Measurements from ENCODE around the gene TBC1D17. TPM values are rescaled to one million over a fixed set of nuclear protein-coding genes. Genes with fewer than 3 reads are reported as not detected.

Gene TBC1D17
- total and polyA plus RNA-seq, 2 of the 13 experiments (the other 11 are each of a cell fraction or from before 2014, with no cell fraction given): 9.7 to 16.9 TPM

DNA sequence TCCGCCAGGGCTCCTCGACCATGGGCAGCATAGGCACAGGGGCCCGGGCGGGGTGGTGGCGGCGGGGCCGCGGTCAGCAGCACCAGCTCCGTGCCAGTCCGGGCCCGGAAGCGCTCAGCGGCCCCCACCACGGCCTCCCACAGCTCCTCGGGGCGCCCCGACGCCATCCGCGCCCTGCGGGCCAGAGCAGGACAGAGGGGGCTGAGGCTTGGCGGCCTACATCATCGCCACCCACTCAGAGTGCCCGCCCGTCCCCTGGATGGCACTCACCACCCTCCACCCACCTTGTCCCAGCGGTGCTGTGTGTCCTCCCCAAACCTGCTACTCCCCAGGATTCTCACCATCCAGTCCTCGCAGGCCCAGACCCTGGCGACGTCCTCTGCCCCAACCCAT, 4.4 kb upstream of the TBC1D17 start:
- BruUV-seq (replicated peaks): no TSS peak
- H3K4me3 ChIP-seq (replicated peaks in 1 of 3; ENCODE audit: insufficient read depth in 1 of 3, low read depth in 2 of 3, low read length in 3 of 3): no peak overlapping the region
- DNase-seq (ENCODE audit: low spot score): no peak
- no peak overlapping the region for H3K27ac ChIP-seq (ENCODE audit: extremely low read length, insufficient read depth, low read length)
- FAIRE-seq: no peak
- H2AFZ ChIP-seq (ENCODE audit: low read length): no peak overlapping the region
- TF ChIP-seq RBFOX2 (IDR thresholded peaks at IDR 0.05; ENCODE audit: low read depth, low read length) (peak; percentile 71), SATB2 (CRISPR knock-in tag; IDR thresholded peaks at IDR 0.05) (no peak)
- POLR2A ChIA-PET: no interaction called here
- peaks cover 0 to 5% of the 10 kb centered on the region in 2 experiments; a peak in 3 of 5 replicates for H3K36me3 ChIP-seq (replicated peaks in 1 of 2; ENCODE audit: control insufficient read depth in 1 of 2, insufficient read depth in 2 of 2, low read length in 2 of 2)
- H3K27me3 ChIP-seq (ENCODE audit: control insufficient read depth in 1 of 2, insufficient read depth in 2 of 2, low read length in 2 of 2): no peaks in the 10 kb centered on the region; a peak in 1 of 5 replicates
- H3K4me1 ChIP-seq (ENCODE audit: insufficient read depth, low read length): peaks cover 32% of the 10 kb centered on the region
- ATAC-seq: no peak
- WGBS (ENCODE audit: low lambda C conversion rate): 92% methylated on average over 15 of the region's 29 CpGs
- in situ Hi-C loops (cut with HindIII; ENCODE audit: extremely low pct_ligation_motif_present, low pct_unique_long_range_greater_than_20kb): no loop called here
- CTCF ChIA-PET (ENCODE audit: low intra/inter-chr PET ratio, low total read pairs): no interaction called here
- H3K9ac ChIP-seq (ENCODE audit: insufficient read depth, low read depth, low read length): no peak overlapping the region
- H4K20me1 ChIP-seq (ENCODE audit: insufficient read depth, low read length): peaks cover 2% of the 10 kb centered on the region; the same call in 1 of the 2 replicates
- intact Hi-C loops (cut with micrococcal nuclease; ENCODE audit: unreplicated experiment): no loop called here
- H3K4me2 ChIP-seq (ENCODE audit: low read depth, low read length): no peak overlapping the region
- no peaks in the 10 kb centered on the region for H3K9me3 ChIP-seq (ENCODE audit: low read length)
- peaks cover 25% of the 10 kb centered on the region for H3K79me2 ChIP-seq (ENCODE audit: insufficient read depth, low read length)

DNA sequence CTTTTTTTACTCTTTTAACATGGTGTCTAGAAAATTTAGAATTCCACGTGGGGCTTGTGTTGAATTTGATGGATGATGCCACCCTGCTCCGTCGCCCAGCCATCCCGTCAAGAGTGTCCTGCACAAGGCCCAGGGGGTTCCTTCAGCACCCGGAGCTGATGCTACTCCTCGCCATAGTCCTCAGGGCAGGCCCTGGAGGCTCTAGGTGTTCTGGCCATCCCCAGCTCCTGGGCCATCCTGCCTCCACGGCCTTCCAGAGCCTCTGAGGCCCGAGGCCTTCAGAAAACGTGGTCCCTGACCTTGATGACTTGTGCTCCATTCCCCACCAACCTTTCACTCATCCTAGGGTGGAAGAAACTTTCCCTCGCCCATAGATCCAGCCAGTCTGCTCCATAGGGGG, 3.7 kb upstream of the TBC1D17 start:
- H3K4me1 ChIP-seq (ENCODE audit: insufficient read depth, low read length): peaks cover 31% of the 10 kb centered on the region
- H4K20me1 ChIP-seq (ENCODE audit: insufficient read depth, low read length): peaks cover 5% of the 10 kb centered on the region; the same call in 1 of the 2 replicates
- H3K4me2 ChIP-seq (ENCODE audit: low read depth, low read length): no peak overlapping the region
- peaks cover 32% of the 10 kb centered on the region for H3K79me2 ChIP-seq (ENCODE audit: insufficient read depth, low read length)
- H3K36me3 ChIP-seq (replicated peaks in 1 of 2; ENCODE audit: control insufficient read depth in 1 of 2, insufficient read depth in 2 of 2, low read length in 2 of 2): peaks cover 0 to 8% of the 10 kb centered on the region in 2 experiments
- no peak overlapping the region for H3K27ac ChIP-seq (ENCODE audit: extremely low read length, insufficient read depth, low read length)
- H3K9ac ChIP-seq (ENCODE audit: insufficient read depth, low read depth, low read length): no peak overlapping the region; the same call in 1 of the 2 replicates
- H2AFZ ChIP-seq (ENCODE audit: low read length): no peak overlapping the region
- 93% methylated on average over 10 of the region's 10 CpGs for WGBS (ENCODE audit: low lambda C conversion rate)
- in situ Hi-C loops (cut with HindIII; ENCODE audit: extremely low pct_ligation_motif_present, low pct_unique_long_range_greater_than_20kb) (no loop called here), intact Hi-C loops (cut with micrococcal nuclease; ENCODE audit: unreplicated experiment) (no loop called here)
- ATAC-seq (no peak), FAIRE-seq (no peak), DNase-seq (ENCODE audit: low spot score) (no peak)
- BruUV-seq (replicated peaks): no TSS peak
- no peak overlapping the region for H3K4me3 ChIP-seq (replicated peaks in 1 of 3; ENCODE audit: insufficient read depth in 1 of 3, low read depth in 2 of 3, low read length in 3 of 3)
- H3K27me3 ChIP-seq (ENCODE audit: control insufficient read depth in 1 of 2, insufficient read depth in 2 of 2, low read length in 2 of 2): no peaks in the 10 kb centered on the region; a peak in 1 of 5 replicates
- H3K9me3 ChIP-seq (ENCODE audit: low read length): no peaks in the 10 kb centered on the region
- ChIA-PET POLR2A (no interaction called here), CTCF (ENCODE audit: low intra/inter-chr PET ratio, low total read pairs) (no interaction called here)
- TF ChIP-seq, protein P1, sequence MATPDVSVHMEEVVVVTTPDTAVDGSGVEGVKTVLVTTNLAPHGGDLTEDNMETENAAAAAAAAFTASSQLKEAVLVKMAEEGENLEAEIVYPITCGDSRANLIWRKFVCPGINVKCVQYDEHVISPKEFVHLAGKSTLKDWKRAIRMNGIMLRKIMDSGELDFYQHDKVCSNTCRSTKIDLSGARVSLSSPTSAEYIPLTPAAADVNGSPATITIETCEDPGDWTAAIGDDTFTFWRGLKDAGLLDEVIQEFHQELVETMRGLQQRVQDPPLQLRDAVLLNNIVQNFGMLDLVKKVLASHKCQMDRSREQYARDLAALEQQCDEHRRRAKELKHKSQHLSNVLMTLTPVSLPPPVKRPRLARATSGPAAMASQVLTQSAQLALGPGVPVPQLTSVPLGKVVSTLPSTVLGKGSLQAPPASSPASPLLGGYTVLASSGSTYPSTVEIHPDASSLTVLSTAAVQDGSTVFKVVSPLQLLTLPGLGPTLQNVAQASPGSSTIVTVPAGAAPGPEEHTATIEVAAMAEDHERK (CRISPR knock-in tag; IDR thresholded peaks at IDR 0.05; ENCODE audit: low read depth): no peak
- TF ChIP-seq PHF20 (CRISPR knock-in tag; IDR thresholded peaks at IDR 0.05) (no peak), YY1 (IDR thresholded peaks at IDR 0.05; ENCODE audit: insufficient read depth, insufficient replicate concordance, low read depth, low read length) (no peak), ZNF724P (CRISPR knock-in tag; IDR thresholded peaks at IDR 0.05; ENCODE audit: borderline replicate concordance) (no peak), RFX5 (IDR thresholded peaks at IDR 0.05; ENCODE audit: low read depth, low read length) (no peak), ZNF687 (CRISPR knock-in tag; IDR thresholded peaks at IDR 0.05) (no peak), ARNTL (CRISPR knock-in tag; IDR thresholded peaks at IDR 0.05) (no peak), ASH2L (IDR thresholded peaks at IDR 0.05; ENCODE audit: insufficient read length, low read depth, low read length) (no peak), NRL (CRISPR knock-in tag; IDR thresholded peaks at IDR 0.05; ENCODE audit: borderline replicate concordance) (no peak)
- TF ChIP-seq, protein P2, sequence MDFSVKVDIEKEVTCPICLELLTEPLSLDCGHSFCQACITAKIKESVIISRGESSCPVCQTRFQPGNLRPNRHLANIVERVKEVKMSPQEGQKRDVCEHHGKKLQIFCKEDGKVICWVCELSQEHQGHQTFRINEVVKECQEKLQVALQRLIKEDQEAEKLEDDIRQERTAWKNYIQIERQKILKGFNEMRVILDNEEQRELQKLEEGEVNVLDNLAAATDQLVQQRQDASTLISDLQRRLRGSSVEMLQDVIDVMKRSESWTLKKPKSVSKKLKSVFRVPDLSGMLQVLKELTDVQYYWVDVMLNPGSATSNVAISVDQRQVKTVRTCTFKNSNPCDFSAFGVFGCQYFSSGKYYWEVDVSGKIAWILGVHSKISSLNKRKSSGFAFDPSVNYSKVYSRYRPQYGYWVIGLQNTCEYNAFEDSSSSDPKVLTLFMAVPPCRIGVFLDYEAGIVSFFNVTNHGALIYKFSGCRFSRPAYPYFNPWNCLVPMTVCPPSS (IDR thresholded peaks at IDR 0.05): no peak
